ENCODE results near the gene BUD23. TPM values are rescaled to one million over a fixed set of nuclear protein-coding genes. Genes with fewer than 3 reads are reported as not detected.
"Not testable (repeated sequence)": the region's sequence is repeated elsewhere in the genome, so short reads cannot be mapped to it uniquely, and the experiment has no call there.

Gene BUD23
- polyA plus RNA-seq, 1 donor = 96.6 TPM

GRCh38 chr7:73699370-73700068, 16.1 kb downstream of the BUD23 start:
- DNase-seq = no peak

GRCh38 chr7:73700069-73700423, 16.6 kb downstream of the BUD23 start:
- no peak for DNase-seq

- DNase-seq = no peak
Observed at GRCh38 chr7:73700581-73701134, 17.3 kb downstream of the BUD23 start.

GRCh38 chr7:73701357-73701995, 18.1 kb downstream of the BUD23 start:
- DNase-seq = no peak

- DNase-seq = no peak
Observed at GRCh38 chr7:73702226-73702625, 18.8 kb downstream of the BUD23 start.

GRCh38 chr7:73702665-73703064, 19.3 kb downstream of the BUD23 start:
- DNase-seq = no peak

GRCh38 chr7:73703225-73703624, 19.8 kb downstream of the BUD23 start:
- no peak for DNase-seq

GRCh38 chr7:73703757-73704639, 20.6 kb downstream of the BUD23 start:
- peak; percentile 70 for DNase-seq

- DNase-seq = no peak
Observed at GRCh38 chr7:73704640-73705550, 21.5 kb downstream of the BUD23 start.

- no peak for DNase-seq
Observed at GRCh38 chr7:73705551-73705920, 22.1 kb downstream of the BUD23 start.

- DNase-seq = no peak
Observed at GRCh38 chr7:73706126-73707044, 23.0 kb downstream of the BUD23 start.

GRCh38 chr7:73707045-73707631, 23.7 kb downstream of the BUD23 start:
- DNase-seq = no peak

GRCh38 chr7:73708961-73709549, 25.7 kb downstream of the BUD23 start:
- no peak for DNase-seq

GRCh38 chr7:73712773-73713172, 29.4 kb downstream of the BUD23 start:
- no peak for DNase-seq

- DNase-seq = not testable (repeated sequence)
Observed at GRCh38 chr7:73713319-73713718, 29.9 kb downstream of the BUD23 start.

GRCh38 chr7:73715648-73716317, 32.4 kb downstream of the BUD23 start:
- no peak for DNase-seq

- DNase-seq = no peak
Observed at GRCh38 chr7:73716318-73716890, 33.0 kb downstream of the BUD23 start.

GRCh38 chr7:73717025-73717807, 33.8 kb downstream of the BUD23 start:
- DNase-seq = no peak

All from left kidney (tissue), 2 donors.